ENCODE results near the gene ITGA11.

- TF ChIP-seq, protein P1, sequence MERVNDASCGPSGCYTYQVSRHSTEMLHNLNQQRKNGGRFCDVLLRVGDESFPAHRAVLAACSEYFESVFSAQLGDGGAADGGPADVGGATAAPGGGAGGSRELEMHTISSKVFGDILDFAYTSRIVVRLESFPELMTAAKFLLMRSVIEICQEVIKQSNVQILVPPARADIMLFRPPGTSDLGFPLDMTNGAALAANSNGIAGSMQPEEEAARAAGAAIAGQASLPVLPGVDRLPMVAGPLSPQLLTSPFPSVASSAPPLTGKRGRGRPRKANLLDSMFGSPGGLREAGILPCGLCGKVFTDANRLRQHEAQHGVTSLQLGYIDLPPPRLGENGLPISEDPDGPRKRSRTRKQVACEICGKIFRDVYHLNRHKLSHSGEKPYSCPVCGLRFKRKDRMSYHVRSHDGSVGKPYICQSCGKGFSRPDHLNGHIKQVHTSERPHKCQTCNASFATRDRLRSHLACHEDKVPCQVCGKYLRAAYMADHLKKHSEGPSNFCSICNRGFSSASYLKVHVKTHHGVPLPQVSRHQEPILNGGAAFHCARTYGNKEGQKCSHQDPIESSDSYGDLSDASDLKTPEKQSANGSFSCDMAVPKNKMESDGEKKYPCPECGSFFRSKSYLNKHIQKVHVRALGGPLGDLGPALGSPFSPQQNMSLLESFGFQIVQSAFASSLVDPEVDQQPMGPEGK (CRISPR knock-in tag; IDR thresholded peaks at IDR 0.05; ENCODE audit: borderline replicate concordance), result no peak
- TF ChIP-seq TOX (CRISPR knock-in tag; IDR thresholded peaks at IDR 0.05; ENCODE audit: borderline replicate concordance) (no peak), RARB (CRISPR knock-in tag; IDR thresholded peaks at IDR 0.05) (no peak), ZFP3 (CRISPR knock-in tag; IDR thresholded peaks at IDR 0.05) (no peak), ZNF565 (CRISPR knock-in tag; conservative IDR thresholded peaks at IDR 0.05; ENCODE audit: low read depth) (no peak)
These were observed 142.9 kb downstream of the ITGA11 start for GRCh38 chr15:68289057-68289456.

All from SK-N-SH treated with all-trans-retinoic acid at 6 μM for 48 hours (cell line).